ENCODE measurements around the gene ACSL1. TPM values are rescaled to one million over a fixed set of nuclear protein-coding genes. Genes with fewer than 3 reads are reported as not detected.

ACSL1 gene
- total RNA-seq, 2 experiments from 2014 or later: 13.8 to 26.0 TPM

DNA sequence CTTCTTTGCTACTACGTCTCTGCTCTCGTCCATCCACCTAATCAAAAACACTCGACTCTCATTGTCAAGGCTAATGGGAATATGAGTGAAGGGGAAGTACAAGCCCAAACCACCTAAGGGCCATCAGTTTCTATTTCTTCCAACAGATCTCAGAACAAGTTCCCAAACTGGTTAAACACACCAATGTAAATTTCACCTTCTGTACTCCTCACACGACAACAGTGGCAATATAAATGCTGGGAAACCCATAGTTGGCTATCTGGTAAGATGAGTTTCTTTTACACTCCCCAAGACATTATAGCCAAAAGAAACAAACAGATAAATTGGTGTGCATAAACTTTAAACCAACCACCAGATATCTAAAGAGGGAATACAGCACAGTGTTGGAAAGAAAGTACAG is 21.9 kb downstream of the ACSL1 start:
- Mint-ChIP-seq H3K27ac (no peak overlapping the region), H3K4me3 (no peak overlapping the region), H3K9me3 (ENCODE audit: low read depth) (no peaks in the 10 kb centered on the region), H3K27me3 (no peaks in the 10 kb centered on the region), H3K4me1 (no peaks in the 10 kb centered on the region), H3K36me3 (no peaks in the 10 kb centered on the region)
- ATAC-seq (no peak), DNase-seq (no peak)
- CTCF ChIA-PET: no interaction called here

DNA sequence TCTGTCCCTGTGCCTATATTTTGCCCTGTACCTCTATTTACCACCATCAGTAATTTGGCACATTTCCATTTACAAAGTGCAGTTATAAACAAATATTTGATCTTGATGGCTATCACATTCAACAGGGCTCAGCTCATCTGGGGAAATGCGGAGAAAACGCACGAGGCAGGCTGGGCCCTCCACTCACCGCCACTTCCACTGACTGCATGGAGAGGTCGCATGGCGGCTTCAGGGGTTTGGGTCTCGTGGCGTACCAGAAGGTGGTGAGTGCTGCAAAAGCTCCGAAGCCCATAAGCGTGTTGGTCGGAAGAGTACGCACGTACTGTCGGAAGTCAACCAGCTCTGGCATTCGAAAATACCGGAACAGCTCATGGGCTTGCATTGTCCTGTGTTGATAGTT is 22.6 kb downstream of the ACSL1 start:
- H3K27me3 Mint-ChIP-seq: no peaks in the 10 kb centered on the region
- no peak overlapping the region for H3K4me3 Mint-ChIP-seq
- no peak overlapping the region for H3K27ac Mint-ChIP-seq
- ATAC-seq: no peak
- peaks cover 2% of the 10 kb centered on the region for H3K4me1 Mint-ChIP-seq
- CTCF ChIA-PET: no interaction called here
- DNase-seq: no peak
- H3K36me3 Mint-ChIP-seq: no peaks in the 10 kb centered on the region
- no peaks in the 10 kb centered on the region for H3K9me3 Mint-ChIP-seq (ENCODE audit: low read depth)

DNA sequence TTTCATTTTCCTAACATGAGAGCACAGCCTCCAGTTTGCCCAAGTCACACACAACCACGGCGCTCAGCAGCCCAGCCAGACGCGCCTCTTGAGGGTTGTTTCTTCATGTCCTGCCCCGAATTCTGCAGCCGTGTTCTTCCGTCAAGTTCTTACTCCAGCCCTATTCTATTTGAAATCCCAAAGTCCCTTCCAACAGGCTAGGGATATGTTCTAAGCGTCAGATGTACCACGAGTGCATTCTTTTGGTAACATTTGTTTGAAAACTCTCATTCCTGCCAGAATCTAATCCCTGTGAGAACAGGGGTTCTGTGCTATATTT is 23.1 kb downstream of the ACSL1 start:
- Mint-ChIP-seq H3K9me3 (ENCODE audit: low read depth) (no peaks in the 10 kb centered on the region), H3K4me3 (no peak overlapping the region), H3K27ac (no peak overlapping the region), H3K4me1 (peaks cover 6% of the 10 kb centered on the region), H3K36me3 (no peaks in the 10 kb centered on the region), H3K27me3 (no peaks in the 10 kb centered on the region)
- CTCF ChIA-PET: no interaction called here
- DNase-seq (no peak), ATAC-seq (no peak)

DNA sequence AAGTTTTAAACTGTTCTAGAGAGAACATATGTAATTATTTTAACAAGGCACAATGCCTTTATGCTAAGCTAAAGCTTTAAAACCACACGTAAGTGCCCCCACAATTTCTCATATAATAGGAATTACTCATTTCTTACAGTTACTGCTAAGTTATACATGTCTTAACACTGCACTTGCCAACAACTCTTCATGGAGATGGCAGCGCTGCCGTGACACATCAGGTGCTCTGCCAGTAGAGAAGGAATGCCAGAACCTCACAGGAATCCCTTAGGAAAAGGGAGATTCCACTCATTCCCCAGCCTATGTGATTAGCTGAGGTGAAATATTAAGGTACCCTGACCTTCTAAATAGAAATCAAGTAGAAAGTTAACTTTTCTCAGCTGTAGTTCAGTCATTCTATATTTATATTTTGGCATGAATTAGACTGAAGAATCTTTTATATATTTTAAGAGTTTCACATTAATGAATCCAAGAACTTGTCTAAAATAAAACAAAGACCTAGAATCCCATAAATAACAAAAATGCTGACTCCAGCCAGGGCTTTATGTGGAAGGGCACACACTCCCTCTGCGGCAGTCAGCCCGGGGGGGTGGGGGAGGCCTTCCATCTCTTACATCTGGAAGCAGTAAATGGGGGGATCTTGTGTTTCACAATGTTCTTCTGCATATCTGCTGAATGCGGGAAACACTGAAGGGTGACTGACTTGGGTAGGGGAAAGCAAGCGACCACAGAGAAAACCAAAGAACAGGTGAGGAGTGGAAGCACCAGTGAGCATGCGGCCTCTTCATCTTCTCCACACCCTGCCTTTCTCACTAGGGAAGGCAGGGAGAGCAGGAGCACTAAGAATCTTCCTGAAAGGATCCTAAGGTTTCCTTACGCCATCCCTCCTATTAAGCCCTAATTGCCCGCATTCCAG is 23.7 kb downstream of the ACSL1 start:
- H3K4me1 Mint-ChIP-seq: peaks cover 9% of the 10 kb centered on the region
- no peak for ATAC-seq
- CTCF ChIA-PET: no interaction called here
- DNase-seq: no peak
- no peaks in the 10 kb centered on the region for H3K27me3 Mint-ChIP-seq
- no peak overlapping the region for H3K4me3 Mint-ChIP-seq
- H3K36me3 Mint-ChIP-seq: no peaks in the 10 kb centered on the region
- no peaks in the 10 kb centered on the region for H3K9me3 Mint-ChIP-seq (ENCODE audit: low read depth)
- H3K27ac Mint-ChIP-seq: no peak overlapping the region

DNA sequence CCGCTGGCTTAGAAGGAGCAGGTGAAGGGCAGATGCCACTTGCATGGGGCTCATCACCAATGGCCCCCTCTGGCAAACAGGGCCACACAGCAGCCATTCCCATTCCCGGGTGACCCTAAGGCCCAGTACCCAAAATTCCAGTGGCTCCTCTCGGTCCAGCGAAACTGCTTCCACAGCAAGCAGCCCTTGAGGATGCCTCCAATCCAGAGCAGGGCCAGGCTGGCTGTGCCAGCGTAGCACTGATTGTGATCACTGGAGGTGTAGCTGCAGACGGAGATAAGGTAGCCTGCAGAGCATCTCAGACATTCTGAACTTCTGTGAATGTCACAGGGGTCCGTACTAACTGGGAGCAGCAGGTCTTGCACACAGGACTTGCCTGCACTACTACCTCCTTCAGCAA is 27.3 kb downstream of the ACSL1 start:
- CTCF ChIA-PET: no interaction called here
- Mint-ChIP-seq H3K4me3 (no peak overlapping the region), H3K4me1 (peaks cover 9% of the 10 kb centered on the region), H3K27ac (no peak overlapping the region), H3K36me3 (no peaks in the 10 kb centered on the region), H3K27me3 (no peaks in the 10 kb centered on the region), H3K9me3 (ENCODE audit: low read depth) (no peaks in the 10 kb centered on the region)
- DNase-seq (no peak), ATAC-seq (no peak)

DNA sequence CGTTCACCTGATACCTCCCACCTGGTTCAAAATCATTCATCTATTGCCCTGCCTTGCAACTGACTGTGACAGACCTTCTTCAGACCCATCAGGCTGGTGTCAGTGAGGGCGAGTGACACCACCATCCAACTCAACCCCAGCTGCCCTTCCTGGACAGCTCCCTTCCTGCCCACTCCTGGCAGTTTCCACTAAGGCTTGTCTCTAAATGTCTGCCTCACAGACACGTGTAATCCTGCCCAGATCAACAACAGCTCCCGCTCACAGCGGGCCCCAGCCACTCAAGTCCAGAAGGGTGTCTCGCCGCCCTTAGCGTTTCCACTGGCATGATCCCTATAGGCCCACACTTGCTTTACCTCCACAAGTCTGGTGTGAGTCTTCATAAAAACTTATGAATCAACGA is 28.9 kb downstream of the ACSL1 start:
- DNase-seq: no peak
- H3K36me3 Mint-ChIP-seq: no peaks in the 10 kb centered on the region
- no peak overlapping the region for H3K27ac Mint-ChIP-seq
- H3K4me3 Mint-ChIP-seq: no peak overlapping the region
- H3K4me1 Mint-ChIP-seq: peaks cover 17% of the 10 kb centered on the region
- no peaks in the 10 kb centered on the region for H3K9me3 Mint-ChIP-seq (ENCODE audit: low read depth)
- ATAC-seq: no peak
- CTCF ChIA-PET: no interaction called here
- H3K27me3 Mint-ChIP-seq: no peaks in the 10 kb centered on the region

DNA sequence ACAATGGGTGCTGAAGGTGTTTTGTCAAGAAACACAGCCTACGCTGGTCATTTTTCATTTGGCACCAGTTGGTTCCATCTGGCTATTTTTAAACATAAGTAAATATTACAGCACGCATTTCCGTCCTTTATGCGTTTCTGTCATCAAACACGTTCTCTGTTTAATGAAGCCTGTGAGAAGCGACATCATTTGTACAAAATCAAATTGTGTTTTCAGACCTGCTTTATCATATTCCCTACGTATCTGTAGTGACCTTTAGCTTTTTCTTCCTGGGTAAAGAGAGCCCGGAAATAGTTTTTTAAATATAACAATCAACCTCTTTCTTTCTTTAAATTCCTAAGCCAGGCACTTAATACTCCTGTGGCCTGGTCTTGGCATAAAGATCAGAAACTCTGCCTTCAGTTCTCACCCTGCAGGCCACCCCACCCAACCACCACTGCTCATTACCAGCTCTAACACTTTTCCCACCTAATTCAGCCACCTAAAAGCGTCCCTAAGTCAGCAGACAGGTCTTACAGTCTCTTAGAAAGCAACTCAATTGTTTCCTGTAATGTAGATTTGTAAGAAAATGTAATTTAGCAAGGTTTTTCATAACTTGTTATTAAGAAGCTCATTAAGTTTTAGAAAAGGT is 30.4 kb downstream of the ACSL1 start:
- Mint-ChIP-seq H3K4me3 (no peak overlapping the region), H3K9me3 (ENCODE audit: low read depth) (no peaks in the 10 kb centered on the region), H3K4me1 (peaks cover 25% of the 10 kb centered on the region), H3K27ac (no peak overlapping the region), H3K36me3 (no peaks in the 10 kb centered on the region), H3K27me3 (no peaks in the 10 kb centered on the region)
- ATAC-seq (no peak), DNase-seq (no peak)
- CTCF ChIA-PET: interaction anchor here (1.1 kb wide), 1 partner anchor 20 kb away, joined by 3 read pairs; no protein-coding TSS in a partner anchor

DNA sequence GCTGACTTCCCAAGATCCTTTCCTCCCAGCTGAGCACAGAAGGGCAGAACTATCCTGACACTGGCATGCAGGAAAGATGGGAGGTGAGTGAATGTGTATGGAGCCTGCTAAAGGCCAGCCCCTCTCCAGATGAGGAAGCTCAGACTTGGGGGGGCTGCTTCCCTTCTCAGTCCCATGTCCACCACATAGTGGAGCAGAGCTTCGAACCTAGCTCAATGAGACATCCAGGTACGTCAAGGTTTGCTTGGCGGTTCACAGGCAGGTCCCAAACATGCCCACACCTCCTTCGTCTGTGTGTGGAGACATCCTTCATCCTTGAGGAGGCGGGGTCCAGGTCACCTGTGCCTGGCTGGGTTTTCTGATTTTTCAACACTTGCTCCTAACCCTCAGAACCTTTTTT is 31.3 kb downstream of the ACSL1 start:
- H3K4me3 Mint-ChIP-seq: no peak overlapping the region
- no peaks in the 10 kb centered on the region for H3K27me3 Mint-ChIP-seq
- CTCF ChIA-PET: no interaction called here
- H3K36me3 Mint-ChIP-seq: no peaks in the 10 kb centered on the region
- H3K4me1 Mint-ChIP-seq: peaks cover 25% of the 10 kb centered on the region
- no peaks in the 10 kb centered on the region for H3K9me3 Mint-ChIP-seq (ENCODE audit: low read depth)
- no peak overlapping the region for H3K27ac Mint-ChIP-seq
- no peak for ATAC-seq
- DNase-seq: no peak

DNA sequence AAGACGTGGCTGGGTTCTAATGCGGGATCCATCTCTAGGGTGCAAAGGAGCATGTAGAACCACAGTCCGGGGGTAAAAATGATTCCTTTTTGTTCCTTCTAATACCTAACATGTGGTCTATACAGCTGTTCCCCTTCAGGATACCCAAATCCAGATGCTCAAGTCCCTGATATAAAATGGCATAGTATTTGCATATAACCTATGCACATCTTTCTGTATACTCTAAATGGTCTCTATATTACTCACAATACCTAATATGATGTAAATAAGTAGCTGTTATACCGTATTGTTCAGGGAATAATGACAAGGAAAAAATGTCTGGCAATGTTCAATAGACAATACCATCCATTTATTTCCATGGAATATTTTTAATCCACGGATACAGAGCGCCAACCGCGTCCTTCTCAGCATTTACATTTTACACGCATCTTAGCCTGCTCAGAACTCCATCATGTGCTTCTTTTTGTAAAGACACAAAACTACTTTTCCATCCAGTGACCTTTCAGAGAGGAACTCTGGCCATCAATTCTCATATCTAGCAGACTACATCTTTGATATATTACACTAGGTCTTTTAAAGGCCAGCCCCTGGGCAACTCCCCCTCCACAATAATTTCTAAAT is 31.9 kb downstream of the ACSL1 start:
- peaks cover 25% of the 10 kb centered on the region for H3K4me1 Mint-ChIP-seq

DNA sequence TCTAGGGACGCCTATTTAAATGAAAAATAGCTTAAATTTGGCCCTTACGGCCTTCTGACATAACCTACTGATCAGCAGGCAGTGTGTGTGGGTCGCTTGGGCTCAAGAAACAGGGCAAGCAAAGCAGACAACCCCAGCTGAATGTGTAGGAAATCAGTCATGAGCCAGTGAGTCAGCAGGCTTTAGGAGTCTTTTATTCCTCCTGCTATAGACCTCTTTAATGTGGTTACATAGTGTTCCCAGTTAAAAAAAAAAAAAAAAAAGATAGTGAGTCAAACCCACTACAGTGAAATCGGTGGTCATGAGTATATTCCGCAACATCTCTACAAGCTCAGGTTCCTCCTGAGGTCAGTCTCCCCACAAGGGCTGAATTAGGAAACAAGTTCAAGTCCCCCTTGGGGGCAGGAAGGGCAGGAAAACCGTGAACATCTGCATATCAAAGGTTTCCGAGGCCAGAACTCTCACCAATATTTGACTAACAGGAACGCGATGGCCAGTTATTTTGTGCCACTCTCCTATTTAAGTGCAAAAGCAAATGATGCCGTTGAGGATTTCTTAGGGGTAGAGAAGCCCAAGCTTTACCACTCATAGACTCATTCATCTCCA is 32.7 kb downstream of the ACSL1 start:
- no peak overlapping the region for H3K27ac Mint-ChIP-seq
- H3K4me3 Mint-ChIP-seq: no peak overlapping the region
- DNase-seq: no peak

More for the DNA sequence above, 31.9 kb downstream of the ACSL1 start:
- no peak overlapping the region for H3K4me3 Mint-ChIP-seq
- DNase-seq (no peak), ATAC-seq (no peak)
- no peaks in the 10 kb centered on the region for H3K27me3 Mint-ChIP-seq
- H3K36me3 Mint-ChIP-seq: no peaks in the 10 kb centered on the region
- CTCF ChIA-PET: interaction anchor here (1.1 kb wide), 1 partner anchor 21 kb away, joined by 3 read pairs; no protein-coding TSS in a partner anchor
- H3K9me3 Mint-ChIP-seq (ENCODE audit: low read depth): no peaks in the 10 kb centered on the region
- no peak overlapping the region for H3K27ac Mint-ChIP-seq

DNA sequence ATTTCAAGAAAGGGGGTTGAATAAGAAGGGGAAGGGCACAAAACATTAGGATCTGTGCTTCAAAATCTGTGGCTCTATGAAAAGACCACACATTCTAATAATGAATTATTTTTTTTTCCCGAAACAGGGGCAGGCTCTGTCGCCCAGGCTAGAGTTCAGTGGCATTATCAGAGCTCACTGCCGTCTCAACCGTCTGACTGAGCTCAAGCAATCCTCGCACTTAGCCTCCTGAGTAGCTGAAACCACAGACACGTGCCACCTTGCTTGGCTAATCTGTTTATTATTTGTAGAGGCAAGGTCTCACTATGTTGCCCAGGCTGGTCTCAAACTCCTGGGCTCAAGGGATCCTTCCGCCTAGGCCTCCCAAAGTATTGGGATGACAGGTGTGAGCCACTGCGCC is 33.4 kb downstream of the ACSL1 start:
- no peaks in the 10 kb centered on the region for H3K27me3 Mint-ChIP-seq
- H3K4me1 Mint-ChIP-seq: peaks cover 16% of the 10 kb centered on the region
- no peak for ATAC-seq
- H3K4me3 Mint-ChIP-seq: no peak overlapping the region
- no peaks in the 10 kb centered on the region for H3K9me3 Mint-ChIP-seq (ENCODE audit: low read depth)
- CTCF ChIA-PET: interaction anchor here (1.1 kb wide), 2 partner anchors 22 to 45 kb away, joined by 3 read pairs; no protein-coding TSS in a partner anchor
- peaks cover 2% of the 10 kb centered on the region for H3K36me3 Mint-ChIP-seq
- no peak for DNase-seq
- H3K27ac Mint-ChIP-seq: no peak overlapping the region

More for the DNA sequence above, 32.7 kb downstream of the ACSL1 start:
- Mint-ChIP-seq H3K4me1 (peaks cover 23% of the 10 kb centered on the region), H3K36me3 (no peaks in the 10 kb centered on the region), H3K27me3 (no peaks in the 10 kb centered on the region), H3K9me3 (ENCODE audit: low read depth) (no peaks in the 10 kb centered on the region)
- CTCF ChIA-PET: interaction anchor here (1.1 kb wide), 2 partner anchors 22 to 46 kb away, joined by 3 read pairs; no protein-coding TSS in a partner anchor
- peak; percentile 57 for ATAC-seq

DNA sequence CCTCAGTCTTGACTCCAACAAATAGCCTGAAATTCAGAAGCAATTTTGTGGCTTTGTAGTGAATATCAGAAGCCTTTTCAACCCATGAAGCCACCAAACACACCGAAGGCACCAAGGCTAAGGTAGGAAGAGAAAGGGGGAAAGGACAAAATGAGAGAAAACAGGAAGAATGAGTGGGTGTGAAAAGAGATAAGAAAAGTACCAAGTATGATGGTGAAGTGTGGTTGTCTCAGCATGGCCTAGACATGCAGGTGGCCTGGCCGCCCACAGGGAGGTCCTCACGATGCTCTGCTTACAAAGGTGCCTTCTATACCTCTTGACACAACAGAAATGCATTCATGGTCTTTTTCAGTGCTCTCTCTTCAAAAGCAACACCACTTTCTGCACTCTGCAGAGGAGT is 34.9 kb downstream of the ACSL1 start:
- H3K4me1 Mint-ChIP-seq: peaks cover 16% of the 10 kb centered on the region
- no peak for ATAC-seq
- no peak overlapping the region for H3K4me3 Mint-ChIP-seq
- DNase-seq: no peak
- H3K27ac Mint-ChIP-seq: peak overlapping the region; percentile 67
- H3K9me3 Mint-ChIP-seq (ENCODE audit: low read depth): no peaks in the 10 kb centered on the region
- H3K27me3 Mint-ChIP-seq: no peaks in the 10 kb centered on the region
- peaks cover 5% of the 10 kb centered on the region for H3K36me3 Mint-ChIP-seq
- CTCF ChIA-PET: no interaction called here

DNA sequence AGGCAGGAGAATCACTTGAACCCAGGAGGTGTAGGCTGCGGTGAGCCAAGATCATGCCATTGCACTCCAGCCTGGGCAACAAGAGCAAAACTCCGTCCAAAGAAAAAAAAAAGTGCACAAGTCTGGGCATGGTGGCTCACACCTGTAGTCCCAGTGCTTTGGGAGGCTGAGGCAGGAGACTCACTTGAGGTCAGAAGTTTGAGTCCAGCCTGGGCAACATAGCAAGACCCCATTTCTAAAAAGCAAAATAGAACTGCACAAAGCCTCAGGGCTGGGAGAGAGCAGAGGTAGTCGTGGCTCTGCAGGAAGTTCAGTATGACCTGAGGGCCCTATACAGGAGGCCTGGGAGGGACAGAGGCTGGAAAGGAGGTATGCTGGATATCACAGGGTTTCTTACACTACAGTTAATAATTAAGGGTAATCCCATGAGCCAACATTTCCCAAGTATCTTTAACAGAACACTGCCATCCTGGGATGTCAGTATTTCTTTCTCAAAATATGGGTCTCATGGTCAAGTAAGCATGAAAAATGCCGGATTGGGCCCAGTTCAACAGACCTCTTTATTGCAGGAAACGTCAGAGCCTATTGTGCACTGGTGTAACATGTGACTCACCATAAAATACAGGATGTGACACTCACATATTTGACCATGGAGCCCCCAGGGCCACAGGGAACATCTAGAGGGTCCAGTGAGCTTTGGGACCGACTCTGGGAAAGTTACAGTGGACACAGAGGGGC is 37.8 kb downstream of the ACSL1 start:
- CTCF ChIA-PET: no interaction called here
- H3K27ac Mint-ChIP-seq: no peak overlapping the region
- no peaks in the 10 kb centered on the region for H3K9me3 Mint-ChIP-seq (ENCODE audit: low read depth)

More for the DNA sequence above, 37.8 kb downstream of the ACSL1 start:
- Mint-ChIP-seq H3K27me3 (no peaks in the 10 kb centered on the region), H3K36me3 (peaks cover 5% of the 10 kb centered on the region), H3K4me3 (no peak overlapping the region), H3K4me1 (peaks cover 10% of the 10 kb centered on the region)
- no peak for ATAC-seq
- no peak for DNase-seq

Measured in activated CD8-positive, alpha-beta memory T cell treated with anti-CD3 and anti-CD28 coated beads, Interleukin-2, amount 10 ng/mL, durations not matched to agents 7 days and 5 days (primary cell).